Measurements from ENCODE around the gene CINP. TPM values are rescaled to one million over a fixed set of nuclear protein-coding genes. Genes with fewer than 3 reads are reported as not detected.

Gene CINP
- polyA plus RNA-seq (ENCODE audit: insufficient read depth in 1 of 5, insufficient read length in 5 of 5, low replicate concordance in 1 of 5), result 10 to 100 TPM; 36.2 to 45.1 (median 39.7) TPM
- long read RNA-seq, donor 1, full-length matches to known transcripts, result 33 of 33 reads
- long read RNA-seq, donor 1, partial matches to known transcripts, result 0 of 33 reads
- long read RNA-seq, donor 1, other reads (novel, unspliced or antisense), result 0 of 33 reads
- long read RNA-seq, donor 2, transcript CINP-201 (5 exons, 955 nt), result major isoform, 8 of 9 reads
- long read RNA-seq, donor 2, partial matches to known transcripts, result 0 of 9 reads
- long read RNA-seq, donor 2, other reads (novel, unspliced or antisense), result 0 of 9 reads
- long read RNA-seq, donor 3, full-length matches to known transcripts, result 27 of 27 reads
- long read RNA-seq, donor 3, partial matches to known transcripts, result 0 of 27 reads
- long read RNA-seq, donor 3, other reads (novel, unspliced or antisense), result 0 of 27 reads
- long read RNA-seq, donor 4, transcript CINP-201 (5 exons, 955 nt), result major isoform, 12 of 12 reads
- long read RNA-seq, donor 4, partial matches to known transcripts, result 0 of 12 reads
- long read RNA-seq, donor 4, other reads (novel, unspliced or antisense), result 0 of 12 reads
- long read RNA-seq, donor 5, full-length matches to known transcripts, result 30 of 30 reads
- long read RNA-seq, donor 5, partial matches to known transcripts, result 0 of 30 reads
- long read RNA-seq, donor 5, other reads (novel, unspliced or antisense), result 0 of 30 reads
- long read RNA-seq, donor 6, full-length matches to known transcripts, result 37 of 37 reads
- long read RNA-seq, donor 6, partial matches to known transcripts, result 0 of 37 reads
- long read RNA-seq, donor 6, other reads (novel, unspliced or antisense), result 0 of 37 reads
- long read RNA-seq, donor 7, full-length matches to known transcripts, result 20 of 28 reads
- long read RNA-seq, donor 7, partial matches to known transcripts, result 8 of 28 reads
- long read RNA-seq, donor 7, other reads (novel, unspliced or antisense), result 0 of 28 reads
- long read RNA-seq, donor 8, full-length matches to known transcripts, result 7 of 7 reads
- long read RNA-seq, donor 8, partial matches to known transcripts, result 0 of 7 reads
- long read RNA-seq, donor 8, other reads (novel, unspliced or antisense), result 0 of 7 reads

- DNase-seq, result peak; percentile 94
These were observed at the start of gene CINP, which contains the start of gene TECPR2 for GRCh38 chr14:102362545-102363181. Gene CINP (minus strand): TSS chr14:102362890. CDS start chr14:102362851, 39 bp downstream. Gene TECPR2 (plus strand): TSS chr14:102362941. CDS start chr14:102376722, 13,781 bp downstream.

GRCh38 chr14:102408724-102409123 is 46.0 kb upstream of the CINP start:
- DNase-seq, result no peak

- no peak for DNase-seq
These were observed 44.6 kb upstream of the CINP start for GRCh38 chr14:102407258-102407657.

- DNase-seq, result no peak
These were observed 40.3 kb upstream of the CINP start for GRCh38 chr14:102403028-102403427.

- DNase-seq, result no peak
These were observed 33.8 kb upstream of the CINP start for GRCh38 chr14:102396521-102396920.

- no peak for DNase-seq
These were observed 32.2 kb upstream of the CINP start for GRCh38 chr14:102394717-102395375.

- DNase-seq, result no peak
These were observed 29.8 kb upstream of the CINP start for GRCh38 chr14:102392506-102392905.

- no peak for DNase-seq
These were observed 27.6 kb upstream of the CINP start for GRCh38 chr14:102390064-102390855.

GRCh38 chr14:102389246-102389645 is 26.6 kb upstream of the CINP start:
- DNase-seq, result no peak

GRCh38 chr14:102387086-102387485 is 24.4 kb upstream of the CINP start:
- DNase-seq, result no peak

- no peak for DNase-seq
These were observed 16.1 kb upstream of the CINP start for GRCh38 chr14:102378830-102379229.

GRCh38 chr14:102377696-102378095 is 15.0 kb upstream of the CINP start:
- no peak for DNase-seq

GRCh38 chr14:102375119-102375518 is 12.4 kb upstream of the CINP start:
- DNase-seq, result no peak

- DNase-seq, result no peak
These were observed 11.6 kb upstream of the CINP start for GRCh38 chr14:102374264-102374663.

- DNase-seq, result no peak
These were observed 10.4 kb upstream of the CINP start for GRCh38 chr14:102373110-102373509.

- DNase-seq, result no peak
These were observed 8.7 kb upstream of the CINP start for GRCh38 chr14:102371361-102371760.

GRCh38 chr14:102370305-102370809 is 7.7 kb upstream of the CINP start:
- DNase-seq, result no peak

- DNase-seq, result peak in 1 of 2 donors; percentile 38
These were observed 673 bp upstream of the CINP start for GRCh38 chr14:102363182-102363943.

- no peak for DNase-seq
These were observed 606 bp downstream of the CINP start for GRCh38 chr14:102362084-102362483.

Data from right lung (tissue), 10 donors.